Measurements from ENCODE around the gene FOXK1.

FOXK1 gene

DNA sequence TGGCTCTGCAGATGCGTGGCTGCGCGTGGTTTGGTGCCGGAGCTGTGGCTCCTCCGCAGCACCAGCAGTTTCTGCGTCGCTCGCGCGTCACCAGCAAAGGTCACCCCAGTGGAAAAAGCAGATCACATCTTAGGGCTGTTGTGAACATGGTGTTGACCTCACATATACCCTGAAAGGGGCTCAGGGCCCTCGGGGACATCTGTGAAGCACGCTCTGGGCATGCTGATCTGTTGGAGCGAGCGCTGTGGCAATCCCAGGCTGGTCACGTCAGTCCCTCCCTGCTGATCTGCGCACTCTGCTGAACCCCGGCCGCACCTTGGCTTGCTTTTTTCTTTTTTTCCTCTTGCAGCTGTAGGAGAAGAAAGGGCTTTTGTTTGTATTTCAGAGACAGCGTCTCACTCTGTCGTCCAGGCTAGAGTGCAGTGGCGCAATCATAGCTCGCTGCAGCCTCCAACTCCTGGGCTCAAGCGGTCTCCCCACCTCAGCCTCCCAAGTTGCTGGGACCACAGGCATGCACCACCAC is 60.0 kb downstream of the FOXK1 start:
- H3K27ac ChIP-seq (replicated peaks): no peak overlapping the region
- TF ChIP-seq, protein P1, sequence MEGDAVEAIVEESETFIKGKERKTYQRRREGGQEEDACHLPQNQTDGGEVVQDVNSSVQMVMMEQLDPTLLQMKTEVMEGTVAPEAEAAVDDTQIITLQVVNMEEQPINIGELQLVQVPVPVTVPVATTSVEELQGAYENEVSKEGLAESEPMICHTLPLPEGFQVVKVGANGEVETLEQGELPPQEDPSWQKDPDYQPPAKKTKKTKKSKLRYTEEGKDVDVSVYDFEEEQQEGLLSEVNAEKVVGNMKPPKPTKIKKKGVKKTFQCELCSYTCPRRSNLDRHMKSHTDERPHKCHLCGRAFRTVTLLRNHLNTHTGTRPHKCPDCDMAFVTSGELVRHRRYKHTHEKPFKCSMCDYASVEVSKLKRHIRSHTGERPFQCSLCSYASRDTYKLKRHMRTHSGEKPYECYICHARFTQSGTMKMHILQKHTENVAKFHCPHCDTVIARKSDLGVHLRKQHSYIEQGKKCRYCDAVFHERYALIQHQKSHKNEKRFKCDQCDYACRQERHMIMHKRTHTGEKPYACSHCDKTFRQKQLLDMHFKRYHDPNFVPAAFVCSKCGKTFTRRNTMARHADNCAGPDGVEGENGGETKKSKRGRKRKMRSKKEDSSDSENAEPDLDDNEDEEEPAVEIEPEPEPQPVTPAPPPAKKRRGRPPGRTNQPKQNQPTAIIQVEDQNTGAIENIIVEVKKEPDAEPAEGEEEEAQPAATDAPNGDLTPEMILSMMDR (IDR thresholded peaks at IDR 0.05; ENCODE audit: insufficient read depth, low read length): no peak
- TF ChIP-seq GABPA (IDR thresholded peaks at IDR 0.05; ENCODE audit: low read depth): no peak
- TF ChIP-seq, protein P2, sequence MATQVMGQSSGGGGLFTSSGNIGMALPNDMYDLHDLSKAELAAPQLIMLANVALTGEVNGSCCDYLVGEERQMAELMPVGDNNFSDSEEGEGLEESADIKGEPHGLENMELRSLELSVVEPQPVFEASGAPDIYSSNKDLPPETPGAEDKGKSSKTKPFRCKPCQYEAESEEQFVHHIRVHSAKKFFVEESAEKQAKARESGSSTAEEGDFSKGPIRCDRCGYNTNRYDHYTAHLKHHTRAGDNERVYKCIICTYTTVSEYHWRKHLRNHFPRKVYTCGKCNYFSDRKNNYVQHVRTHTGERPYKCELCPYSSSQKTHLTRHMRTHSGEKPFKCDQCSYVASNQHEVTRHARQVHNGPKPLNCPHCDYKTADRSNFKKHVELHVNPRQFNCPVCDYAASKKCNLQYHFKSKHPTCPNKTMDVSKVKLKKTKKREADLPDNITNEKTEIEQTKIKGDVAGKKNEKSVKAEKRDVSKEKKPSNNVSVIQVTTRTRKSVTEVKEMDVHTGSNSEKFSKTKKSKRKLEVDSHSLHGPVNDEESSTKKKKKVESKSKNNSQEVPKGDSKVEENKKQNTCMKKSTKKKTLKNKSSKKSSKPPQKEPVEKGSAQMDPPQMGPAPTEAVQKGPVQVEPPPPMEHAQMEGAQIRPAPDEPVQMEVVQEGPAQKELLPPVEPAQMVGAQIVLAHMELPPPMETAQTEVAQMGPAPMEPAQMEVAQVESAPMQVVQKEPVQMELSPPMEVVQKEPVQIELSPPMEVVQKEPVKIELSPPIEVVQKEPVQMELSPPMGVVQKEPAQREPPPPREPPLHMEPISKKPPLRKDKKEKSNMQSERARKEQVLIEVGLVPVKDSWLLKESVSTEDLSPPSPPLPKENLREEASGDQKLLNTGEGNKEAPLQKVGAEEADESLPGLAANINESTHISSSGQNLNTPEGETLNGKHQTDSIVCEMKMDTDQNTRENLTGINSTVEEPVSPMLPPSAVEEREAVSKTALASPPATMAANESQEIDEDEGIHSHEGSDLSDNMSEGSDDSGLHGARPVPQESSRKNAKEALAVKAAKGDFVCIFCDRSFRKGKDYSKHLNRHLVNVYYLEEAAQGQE (IDR thresholded peaks at IDR 0.05; ENCODE audit: insufficient replicate concordance, low read depth): no peak
- TF ChIP-seq POLR2AphosphoS5 (IDR thresholded peaks at IDR 0.05; ENCODE audit: low read depth): no peak
- TF ChIP-seq SPI1 (IDR thresholded peaks at IDR 0.05; ENCODE audit: borderline replicate concordance, low read depth): no peak
- H3K4me3 ChIP-seq (replicated peaks; ENCODE audit: insufficient read depth, low read length): no peak overlapping the region
- no peak for DNase-seq (ENCODE audit: low read depth in 1 of 2, low spot score in 1 of 2)
- H3K27me3 ChIP-seq (ENCODE audit: insufficient read depth, poor library complexity, severe bottlenecking): no peaks in the 10 kb centered on the region

DNA sequence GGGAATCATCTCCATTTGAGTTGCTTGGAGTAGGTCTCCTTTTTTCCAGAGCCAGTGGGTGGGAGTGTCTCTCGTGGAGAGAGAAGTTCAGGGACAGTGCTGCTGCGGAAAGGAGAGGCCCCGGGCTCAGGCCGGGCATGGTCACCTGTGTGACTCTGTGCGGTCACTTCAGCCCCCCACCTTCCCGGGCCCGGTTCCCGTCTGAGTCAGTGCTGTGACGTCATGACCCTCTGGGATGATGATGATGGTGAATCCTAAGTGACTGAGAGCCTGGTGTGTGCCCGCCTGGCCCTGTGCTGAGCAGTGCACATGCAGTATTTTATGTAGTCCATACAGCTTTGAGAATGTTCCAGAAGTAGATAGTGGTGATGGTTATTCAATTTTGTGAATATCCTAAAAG is 60.8 kb downstream of the FOXK1 start:
- Histone ChIP-seq H3K4me3 (replicated peaks; ENCODE audit: insufficient read depth, low read length) (no peak overlapping the region), H3K27ac (replicated peaks) (no peak overlapping the region), H3K27me3 (ENCODE audit: insufficient read depth, poor library complexity, severe bottlenecking) (no peaks in the 10 kb centered on the region)
- DNase-seq (ENCODE audit: low read depth in 1 of 2, low spot score in 1 of 2): no peak
- TF ChIP-seq, protein P1 (IDR thresholded peaks at IDR 0.05; ENCODE audit: insufficient read depth, low read length): no peak
- TF ChIP-seq SPI1 (IDR thresholded peaks at IDR 0.05; ENCODE audit: borderline replicate concordance, low read depth): no peak
- TF ChIP-seq, protein P2 (IDR thresholded peaks at IDR 0.05; ENCODE audit: insufficient replicate concordance, low read depth): no peak
- no peak for TF ChIP-seq GABPA (IDR thresholded peaks at IDR 0.05; ENCODE audit: low read depth)
- no peak for TF ChIP-seq POLR2AphosphoS5 (IDR thresholded peaks at IDR 0.05; ENCODE audit: low read depth)

DNA sequence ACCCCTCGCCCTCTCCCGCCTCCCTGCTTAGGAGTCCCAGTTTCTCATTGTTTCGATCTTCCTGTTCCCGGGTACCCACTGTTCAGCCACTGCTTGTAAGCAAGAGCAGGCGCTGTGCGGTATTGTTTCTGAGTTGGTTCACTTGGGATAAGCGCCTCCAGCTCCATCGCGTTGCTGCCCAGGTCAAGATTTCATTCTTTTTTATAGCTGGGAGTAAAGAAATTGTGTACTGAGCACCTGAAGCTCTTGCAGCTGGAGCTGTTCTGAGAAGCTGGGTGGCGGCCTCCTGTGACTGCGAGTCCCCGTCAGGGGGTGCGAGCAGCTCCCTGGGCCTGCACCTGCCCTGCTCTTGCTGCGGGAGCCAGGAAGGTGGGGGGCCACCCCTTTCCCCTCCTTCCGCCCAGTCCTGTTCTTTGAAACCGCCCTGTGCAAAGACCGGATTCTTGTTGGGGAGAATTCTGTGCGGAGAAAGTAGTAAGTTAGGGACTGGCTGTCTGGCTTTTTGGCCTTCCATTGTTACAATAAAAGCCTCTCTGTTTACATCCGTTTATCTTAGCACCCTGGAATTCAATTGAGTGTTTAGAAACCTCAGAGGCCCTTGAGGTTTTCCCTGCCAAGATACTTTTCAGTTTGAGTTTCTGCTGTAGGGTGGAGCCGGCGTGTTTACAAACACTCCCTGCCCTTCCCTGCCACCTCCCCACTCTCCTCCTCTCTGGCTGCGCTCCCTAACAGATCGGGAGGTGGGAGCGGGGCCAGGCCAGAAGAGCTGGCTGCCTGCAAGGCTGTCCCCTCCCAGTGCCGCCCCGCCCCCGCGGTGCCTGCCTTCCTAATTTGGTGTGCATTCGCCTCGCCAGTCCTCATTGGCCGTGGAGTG is 62.5 kb downstream of the FOXK1 start:
- Histone ChIP-seq H3K27ac (replicated peaks) (peak overlapping the region; percentile 74), H3K4me3 (replicated peaks; ENCODE audit: insufficient read depth, low read length) (no peak overlapping the region), H3K27me3 (ENCODE audit: insufficient read depth, poor library complexity, severe bottlenecking) (no peaks in the 10 kb centered on the region)
- TF ChIP-seq POLR2AphosphoS5 (IDR thresholded peaks at IDR 0.05; ENCODE audit: low read depth): peak; percentile 37
- TF ChIP-seq, protein P1 (IDR thresholded peaks at IDR 0.05; ENCODE audit: insufficient read depth, low read length): no peak
- TF ChIP-seq, protein P2 (IDR thresholded peaks at IDR 0.05; ENCODE audit: insufficient replicate concordance, low read depth): no peak
- peak; percentile 54 to 90 for DNase-seq (ENCODE audit: low read depth in 1 of 2, low spot score in 1 of 2)
